RWPE2 (cell line): Measurements from ENCODE around the gene NFAM1.
A peak's percentile ranks its signal among the peaks of the same experiment; 100 is the strongest.

Experiments used
- ATAC-seq: fragments of 200-7000 bp; cut with Tn5 transposase; 3 replicates; pipeline ENCODE4 v1.9.1; 2021; ENCODE audit warnings: low read depth
- DNase-seq: peaks from one replicate; pipeline ENCODE4 v3.0.0-alpha.2; 2020; ENCODE audit warnings: low spot score
- H3K27ac ChIP-seq: fragments of 450-650 bp; 2 replicates; pipeline ENCODE4 v1.5.1; 2017; ENCODE audit warnings: mild to moderate bottlenecking; ENCODE audit not compliant: poor library complexity, severe bottlenecking
- H3K27me3 ChIP-seq: fragments of 250-450 bp; sonication (Bioruptor Pico); 2 replicates; pipeline ENCODE4 v1.5.1; 2021; ENCODE audit warnings: mild to moderate bottlenecking, moderate library complexity; ENCODE audit not compliant: insufficient read depth, poor library complexity, severe bottlenecking
- H3K36me3 ChIP-seq: fragments of 250-450 bp; sonication (Bioruptor Pico); 2 replicates; pipeline ENCODE4 v1.5.1; 2020; ENCODE audit warnings: low read depth, mild to moderate bottlenecking, moderate library complexity
- H3K4me1 ChIP-seq: fragments of 250-450 bp; sonication (Bioruptor Pico); 2 replicates; pipeline ENCODE4 v1.5.1; 2021; ENCODE audit warnings: mild to moderate bottlenecking, moderate library complexity; ENCODE audit not compliant: insufficient read depth, poor library complexity, severe bottlenecking
- H3K4me3 ChIP-seq: fragments of 250-450 bp; sonication (Bioruptor Pico); 2 replicates; pipeline ENCODE4 v1.5.1; 2021; ENCODE audit warnings: mild to moderate bottlenecking, moderate library complexity; ENCODE audit not compliant: severe bottlenecking
- H3K9me3 ChIP-seq: fragments of 250-450 bp; sonication (Bioruptor Pico); 2 replicates; pipeline ENCODE4 v1.5.1; 2021; ENCODE audit warnings: mild to moderate bottlenecking, moderate library complexity; ENCODE audit not compliant: severe bottlenecking
- TF ChIP-seq, protein P1 (sequence below): fragments of 450-650 bp; IDR thresholded peaks from one replicate; pipeline ENCODE4 v1.5.1; 2017; ENCODE audit warnings: mild to moderate bottlenecking, moderate library complexity; ENCODE audit not compliant: poor library complexity, severe bottlenecking

Gene NFAM1

DNA sequence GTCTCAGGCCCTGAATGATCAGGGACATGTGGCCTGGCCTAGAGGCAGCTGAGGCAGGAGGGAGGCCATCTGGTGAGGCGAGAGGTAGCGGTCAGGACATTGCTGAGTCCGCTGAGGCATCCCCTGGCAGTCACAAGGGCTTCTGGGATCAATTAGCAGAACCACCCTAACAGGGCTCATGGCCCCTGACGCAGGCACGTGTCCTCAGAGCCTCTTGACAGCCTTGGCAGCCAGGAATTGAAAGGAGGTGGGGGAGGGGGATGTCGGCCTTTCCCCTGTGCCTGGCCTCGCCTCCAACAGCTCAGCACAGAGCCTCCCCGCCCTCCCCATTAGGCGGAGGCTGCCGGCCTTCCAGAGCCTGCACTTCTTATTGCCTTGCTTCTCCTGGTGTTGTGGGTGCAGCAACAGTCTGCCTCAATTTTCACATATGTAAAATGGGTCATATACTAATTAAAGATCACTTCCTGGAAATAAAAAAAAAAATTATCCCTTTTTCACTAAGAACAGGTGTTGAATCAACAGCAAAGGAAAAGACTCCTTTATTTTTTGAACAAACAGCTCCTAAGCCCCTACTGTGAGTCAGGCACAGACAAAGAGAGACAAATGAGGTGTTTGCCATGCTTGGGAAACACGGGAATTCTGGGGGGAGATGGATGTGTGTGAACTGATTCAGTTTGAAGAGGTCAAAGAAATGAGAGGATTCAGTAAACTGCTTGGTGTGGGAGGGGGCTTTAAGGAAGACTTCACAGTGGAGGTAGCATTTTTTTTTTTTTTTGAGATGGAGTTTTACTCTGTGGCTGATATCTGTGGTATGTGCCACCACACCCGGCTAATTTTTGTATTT is 55.3 kb downstream of the NFAM1 start:
- Histone ChIP-seq H3K4me3 (no peak overlapping the region), H3K4me1 (peaks cover 4% of the 10 kb centered on the region), H3K36me3 (no peaks in the 10 kb centered on the region), H3K9me3 (no peaks in the 10 kb centered on the region), H3K27ac (no peak overlapping the region), H3K27me3 (no peaks in the 10 kb centered on the region)
- TF ChIP-seq, protein P1, sequence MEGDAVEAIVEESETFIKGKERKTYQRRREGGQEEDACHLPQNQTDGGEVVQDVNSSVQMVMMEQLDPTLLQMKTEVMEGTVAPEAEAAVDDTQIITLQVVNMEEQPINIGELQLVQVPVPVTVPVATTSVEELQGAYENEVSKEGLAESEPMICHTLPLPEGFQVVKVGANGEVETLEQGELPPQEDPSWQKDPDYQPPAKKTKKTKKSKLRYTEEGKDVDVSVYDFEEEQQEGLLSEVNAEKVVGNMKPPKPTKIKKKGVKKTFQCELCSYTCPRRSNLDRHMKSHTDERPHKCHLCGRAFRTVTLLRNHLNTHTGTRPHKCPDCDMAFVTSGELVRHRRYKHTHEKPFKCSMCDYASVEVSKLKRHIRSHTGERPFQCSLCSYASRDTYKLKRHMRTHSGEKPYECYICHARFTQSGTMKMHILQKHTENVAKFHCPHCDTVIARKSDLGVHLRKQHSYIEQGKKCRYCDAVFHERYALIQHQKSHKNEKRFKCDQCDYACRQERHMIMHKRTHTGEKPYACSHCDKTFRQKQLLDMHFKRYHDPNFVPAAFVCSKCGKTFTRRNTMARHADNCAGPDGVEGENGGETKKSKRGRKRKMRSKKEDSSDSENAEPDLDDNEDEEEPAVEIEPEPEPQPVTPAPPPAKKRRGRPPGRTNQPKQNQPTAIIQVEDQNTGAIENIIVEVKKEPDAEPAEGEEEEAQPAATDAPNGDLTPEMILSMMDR, result no peak
- ATAC-seq (no peak), DNase-seq (peak; percentile 24)

DNA sequence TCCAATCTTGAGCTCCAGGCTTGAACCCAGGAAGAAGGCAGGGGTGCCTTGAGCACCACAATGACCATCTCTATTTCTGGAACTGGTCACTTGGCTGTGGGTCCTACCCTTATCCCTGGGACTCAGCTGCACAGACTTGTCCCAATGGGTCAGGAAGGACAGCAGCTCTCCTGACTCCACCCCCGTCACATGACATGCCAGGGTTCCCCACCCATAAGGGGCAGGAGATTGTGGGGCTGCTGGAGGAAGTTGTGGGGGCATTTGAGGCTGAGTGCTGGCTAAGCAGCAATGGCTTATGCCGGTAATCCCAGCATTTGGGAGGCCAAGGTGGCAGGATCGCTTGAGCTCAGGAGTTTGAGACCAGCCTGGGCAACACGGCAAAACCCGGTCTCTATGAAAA is 56.2 kb downstream of the NFAM1 start:
- DNase-seq (peak; percentile 23), ATAC-seq (no peak)
- TF ChIP-seq, protein P1, result no peak
- no peak overlapping the region for H3K27ac ChIP-seq
- peaks cover 4% of the 10 kb centered on the region for H3K4me1 ChIP-seq
- no peaks in the 10 kb centered on the region for H3K9me3 ChIP-seq
- H3K4me3 ChIP-seq, result no peak overlapping the region
- H3K36me3 ChIP-seq, result no peaks in the 10 kb centered on the region
- no peaks in the 10 kb centered on the region for H3K27me3 ChIP-seq

- H3K9me3 ChIP-seq, result no peaks in the 10 kb centered on the region
- no peak overlapping the region for H3K27ac ChIP-seq
- no peaks in the 10 kb centered on the region for H3K36me3 ChIP-seq
- no peak for DNase-seq
- TF ChIP-seq, protein P1, result no peak
- H3K27me3 ChIP-seq, result peaks cover 10% of the 10 kb centered on the region
- no peak for ATAC-seq
- no peak overlapping the region for H3K4me3 ChIP-seq
- H3K4me1 ChIP-seq, result peaks cover 4% of the 10 kb centered on the region
Observed at GRCh38 chr22:42372976-42373375, 59.2 kb downstream of the NFAM1 start.

DNA sequence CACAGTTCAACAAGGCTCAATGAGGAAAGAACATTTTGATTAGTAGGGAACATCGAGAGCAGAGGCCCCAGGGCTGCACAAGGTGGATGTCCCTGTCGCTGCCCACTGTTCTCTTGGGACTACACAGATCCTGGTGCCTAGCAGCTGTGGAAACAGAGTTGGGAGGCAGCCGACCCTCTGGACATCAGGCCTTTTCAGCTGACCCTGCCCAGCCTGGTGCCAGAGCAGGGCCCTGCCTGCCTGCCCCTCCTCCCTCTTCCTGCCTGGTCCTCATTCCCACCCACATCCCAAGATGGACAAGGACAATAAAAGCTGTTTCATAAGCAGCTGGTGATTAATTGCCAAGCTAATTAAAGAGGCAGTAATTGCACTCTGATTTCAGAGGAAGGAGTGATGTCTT is 60.7 kb downstream of the NFAM1 start:
- ATAC-seq (no peak), DNase-seq (no peak)
- H3K4me3 ChIP-seq, result no peak overlapping the region
- H3K9me3 ChIP-seq, result no peaks in the 10 kb centered on the region
- H3K27ac ChIP-seq, result no peak overlapping the region
- H3K36me3 ChIP-seq, result no peaks in the 10 kb centered on the region
- peaks cover 22% of the 10 kb centered on the region for H3K27me3 ChIP-seq
- peaks cover 4% of the 10 kb centered on the region for H3K4me1 ChIP-seq
- TF ChIP-seq, protein P1, result no peak

DNA sequence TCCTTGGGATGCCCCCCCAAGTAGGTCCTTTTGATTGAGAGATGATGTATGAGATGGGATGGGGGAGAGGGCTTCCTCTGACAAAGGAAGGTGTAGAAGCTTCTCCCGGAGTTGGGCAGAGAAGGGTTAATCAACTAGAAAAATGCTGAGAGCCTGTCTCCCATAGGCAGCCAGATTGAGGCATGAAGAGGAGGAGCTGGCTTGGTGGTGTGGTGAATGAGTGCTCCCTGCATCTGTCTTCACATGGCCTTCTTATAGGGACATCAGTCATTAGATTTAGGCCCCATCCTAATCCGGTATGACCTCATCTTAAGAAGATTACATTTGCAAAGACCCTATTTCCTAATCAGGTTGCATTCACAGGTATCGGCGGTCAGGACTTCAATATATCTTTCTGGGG is 61.1 kb downstream of the NFAM1 start:
- Histone ChIP-seq H3K27me3 (peaks cover 22% of the 10 kb centered on the region), H3K4me1 (peaks cover 4% of the 10 kb centered on the region), H3K36me3 (no peaks in the 10 kb centered on the region), H3K27ac (no peak overlapping the region), H3K4me3 (no peak overlapping the region), H3K9me3 (no peaks in the 10 kb centered on the region)
- DNase-seq (no peak), ATAC-seq (no peak)
- TF ChIP-seq, protein P1, result no peak
